COLO668 (cell line): Measurements from ENCODE around the gene SH3RF3.
"Not testable (repeated sequence)": the region's sequence is repeated elsewhere in the genome, so short reads cannot be mapped to it uniquely, and the experiment has no call there.

Experiments
- DNase-seq: peaks from one replicate; lab custom pipeline; 2025; ENCODE audit not compliant: unreplicated experiment; lab: John Stamatoyannopoulos, UW

The SH3RF3 gene

GRCh38 chr2:109213646-109214433 is 84.8 kb downstream of the SH3RF3 start:
- no peak for DNase-seq

- DNase-seq = no peak
Measured at GRCh38 chr2:109214651-109215371, 85.8 kb downstream of the SH3RF3 start.

GRCh38 chr2:109215866-109216265 is 86.9 kb downstream of the SH3RF3 start:
- no peak for DNase-seq

DNA sequence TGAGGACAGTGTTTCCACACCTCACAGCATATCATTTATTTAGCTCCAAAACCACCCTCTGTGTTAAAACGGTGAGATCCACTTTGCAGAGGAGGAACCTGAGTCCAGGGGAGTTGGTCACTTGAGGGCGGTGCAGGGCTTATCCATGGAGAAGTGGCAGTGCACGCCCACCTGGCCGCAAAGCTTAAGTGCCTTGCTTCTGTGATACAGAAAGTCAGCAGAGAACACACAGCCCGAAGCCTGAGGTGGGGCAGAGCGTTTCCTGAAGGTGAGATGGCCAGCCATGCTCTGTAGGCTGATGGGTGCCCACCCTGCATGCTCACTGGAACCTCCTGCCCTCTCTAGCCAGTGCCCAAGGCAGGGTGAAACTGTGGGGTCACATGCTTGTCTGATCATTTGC is 87.3 kb downstream of the SH3RF3 start:
- DNase-seq = peak; percentile 24

DNA sequence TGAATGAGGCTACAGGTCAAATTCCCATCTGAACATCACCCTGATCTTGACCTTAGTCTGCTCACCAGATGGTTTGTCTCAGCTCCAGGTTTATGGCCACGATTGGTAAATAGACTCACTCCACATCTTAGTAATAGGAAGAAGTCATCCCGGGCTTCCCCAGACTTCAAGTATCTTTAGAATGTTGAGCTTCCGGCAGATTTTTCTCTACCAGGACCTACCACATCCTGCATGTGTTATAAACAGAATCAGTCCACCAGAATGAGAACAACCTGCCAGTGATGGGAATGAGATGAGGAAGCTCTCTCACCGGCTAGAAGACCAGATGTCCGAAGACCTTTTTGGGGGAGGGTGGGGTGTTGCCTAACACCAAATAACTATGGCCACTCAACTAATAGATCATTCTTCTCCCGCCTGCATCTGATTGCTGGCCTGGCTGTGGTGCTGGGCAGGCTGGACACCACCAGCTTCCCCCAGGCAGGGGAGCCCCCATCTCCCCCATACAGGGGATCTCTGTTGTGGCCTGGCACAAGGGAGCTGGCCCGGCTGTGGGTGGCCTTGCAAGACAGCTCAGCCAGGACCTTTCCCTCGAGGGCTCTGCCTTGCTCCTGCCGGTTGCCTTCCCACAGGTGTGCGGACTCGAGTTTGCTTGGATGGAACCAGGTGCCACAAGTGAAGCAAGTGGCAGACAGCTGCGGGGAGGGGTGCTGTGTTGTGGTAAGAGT is 88.5 kb downstream of the SH3RF3 start:
- DNase-seq = peak; percentile 62

- peak; percentile 56 for DNase-seq
Measured at GRCh38 chr2:109218087-109218791, 89.2 kb downstream of the SH3RF3 start.

GRCh38 chr2:109218792-109219126 is 89.8 kb downstream of the SH3RF3 start:
- peak; percentile 36 for DNase-seq

GRCh38 chr2:109220860-109221259 is 91.9 kb downstream of the SH3RF3 start:
- no peak for DNase-seq

DNA sequence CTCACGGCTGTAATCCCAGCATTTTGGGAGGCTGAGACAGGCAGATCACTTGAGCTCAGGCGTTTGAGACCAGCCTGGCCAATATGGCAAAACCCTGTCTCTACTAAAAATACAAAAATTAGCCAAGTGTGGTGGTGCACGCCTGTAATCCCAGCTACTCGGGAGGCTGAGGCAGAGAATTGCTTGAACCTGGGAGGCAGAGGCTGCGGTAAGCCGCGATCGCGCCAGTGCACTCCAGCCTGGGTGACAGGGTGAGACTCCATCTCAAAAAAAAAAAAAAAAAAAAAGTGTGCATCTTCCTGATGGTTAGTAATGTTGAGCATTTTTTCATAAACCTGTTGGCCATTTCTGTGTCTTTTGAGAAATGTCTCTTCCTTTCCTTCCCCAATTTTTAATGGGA is 92.3 kb downstream of the SH3RF3 start:
- not testable (repeated sequence) for DNase-seq

DNA sequence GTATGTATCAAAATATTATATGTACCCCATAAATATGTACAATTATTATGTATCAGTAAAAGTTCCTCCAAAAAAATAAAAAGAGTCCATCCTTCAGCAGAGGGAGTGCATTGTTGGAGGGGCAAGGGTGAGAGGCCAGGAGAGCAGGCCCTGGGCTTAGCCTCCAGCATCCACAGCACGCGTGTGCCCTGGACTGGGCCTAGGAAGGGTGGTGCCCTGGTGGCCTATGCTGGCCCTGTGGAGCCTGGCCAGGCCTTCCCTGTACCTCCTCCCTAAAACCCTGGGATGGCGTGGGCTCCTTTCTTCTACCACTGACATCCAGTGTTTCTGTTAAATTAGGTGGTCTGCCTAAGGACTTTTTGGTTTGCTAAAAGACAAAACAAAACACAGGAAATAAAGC is 93.4 kb downstream of the SH3RF3 start:
- no peak for DNase-seq

- no peak for DNase-seq
Measured at GRCh38 chr2:109222825-109223471, 93.9 kb downstream of the SH3RF3 start.

- no peak for DNase-seq
Measured at GRCh38 chr2:109223490-109223889, 94.5 kb downstream of the SH3RF3 start.

GRCh38 chr2:109224341-109224740 is 95.3 kb downstream of the SH3RF3 start:
- DNase-seq = not testable (repeated sequence)

DNA sequence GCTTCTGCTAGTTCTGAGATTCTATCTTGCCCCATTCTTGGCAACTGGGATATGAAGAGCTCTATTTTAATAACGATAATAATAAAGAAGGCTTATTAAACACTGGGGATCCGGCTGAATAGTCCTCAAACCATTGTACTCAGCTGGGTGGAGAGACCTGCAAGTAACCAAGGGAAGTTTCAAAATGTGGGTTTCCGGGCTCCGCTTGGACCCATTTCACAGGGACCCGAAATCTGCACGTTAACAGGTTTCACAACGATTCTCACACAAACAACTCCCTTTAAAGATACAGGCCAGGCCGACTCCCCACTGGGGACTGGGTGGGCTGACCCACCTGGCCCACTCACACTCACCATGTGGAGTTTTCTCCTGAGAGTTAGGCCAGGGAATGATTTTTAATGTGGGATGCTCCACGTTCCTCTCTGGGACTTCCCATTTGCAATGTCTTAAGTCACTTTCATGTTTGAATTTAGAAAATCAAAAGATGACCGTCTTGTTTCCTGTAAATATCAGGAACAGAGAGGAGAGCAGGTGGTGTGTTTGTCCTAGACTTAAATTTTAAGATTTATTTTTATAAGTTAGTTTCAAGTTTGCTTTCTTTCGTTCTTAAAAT is 96.3 kb downstream of the SH3RF3 start:
- no peak for DNase-seq

GRCh38 chr2:109226128-109226527 is 97.1 kb downstream of the SH3RF3 start:
- no peak for DNase-seq

DNA sequence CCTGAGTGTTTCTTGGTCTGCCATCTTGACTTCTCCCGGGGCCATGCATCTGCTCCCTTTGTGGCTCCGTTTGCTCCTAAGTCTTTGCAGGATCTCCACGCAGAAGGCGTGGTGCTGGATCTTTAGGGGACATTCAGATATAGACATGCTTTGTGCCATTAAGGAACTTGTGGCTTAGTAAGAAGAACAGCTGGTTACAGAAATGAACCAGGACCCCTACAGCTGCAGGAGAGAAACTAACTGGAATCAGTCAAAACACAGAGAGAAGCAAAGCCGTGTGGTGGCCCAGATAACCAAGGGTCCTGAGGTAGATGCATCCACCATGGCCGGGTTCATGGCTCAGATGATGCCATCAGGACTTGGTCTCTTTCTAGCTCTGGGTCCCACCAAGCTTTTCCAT is 97.6 kb downstream of the SH3RF3 start:
- DNase-seq = no peak

GRCh38 chr2:109229094-109229675 is 100.2 kb downstream of the SH3RF3 start:
- DNase-seq = no peak

- DNase-seq = no peak
Measured at GRCh38 chr2:109230941-109231420, 102.0 kb downstream of the SH3RF3 start.

DNA sequence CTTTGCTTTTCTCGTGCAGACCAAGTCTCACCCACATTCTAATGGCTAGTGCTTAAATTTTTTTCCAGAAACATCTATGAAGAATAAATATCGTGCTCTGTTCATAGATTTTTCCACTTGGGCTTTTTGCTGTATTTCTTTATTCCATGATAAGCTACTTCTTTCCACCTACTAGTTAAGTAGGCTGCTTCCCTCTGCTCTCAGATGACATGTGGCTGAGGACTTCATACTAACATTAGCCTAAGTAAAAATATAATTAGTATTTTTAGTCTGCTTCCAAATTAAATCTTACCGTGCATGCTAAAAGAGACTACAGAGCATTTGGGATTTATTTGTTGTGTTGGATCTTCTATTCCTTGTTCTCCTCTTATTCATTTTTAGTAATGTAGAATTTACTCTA is 102.4 kb downstream of the SH3RF3 start:
- no peak for DNase-seq
